Keratinocyte (primary cell): ENCODE data around the gene NUP54. TPM values are rescaled to one million over a fixed set of nuclear protein-coding genes. Genes with fewer than 3 reads are reported as not detected.

Experiments used
- DNase-seq: peaks from one replicate; pipeline ENCODE4 v3.0.0-alpha.2; 2011; ENCODE audit warnings: low read depth, missing footprints, low spot score
- FAIRE-seq: peaks from 2 replicates; lab custom pipeline; 2011; peaks lifted over from hg19 to GRCh38; lab: Jason Lieb, UNC
- H2AFZ ChIP-seq: 2 replicates; pipeline ENCODE4 v1.6.0; 2012; ENCODE audit warnings: low read length, control low read depth, inconsistent platforms; ENCODE audit not compliant: control insufficient read depth
- H3K27ac ChIP-seq: 2 replicates; pipeline ENCODE4 v1.5.1; 2011; ENCODE audit warnings: low read length; ENCODE audit not compliant: control insufficient read depth, insufficient read depth
- H3K27me3 ChIP-seq: 3 replicates; pipeline ENCODE4 v1.6.0; 2011; ENCODE audit warnings: low read length; ENCODE audit not compliant: control insufficient read depth, insufficient read depth; ENCODE audit errors: extremely low read depth
- H3K36me3 ChIP-seq, 2 experiments: 2 replicates in 1 of 2; 3 replicates in 1 of 2; pipeline ENCODE4 v1.5.1; 2011; ENCODE audit warnings: low read length in 2 of 2, mild to moderate bottlenecking in 1 of 2; ENCODE audit not compliant: control insufficient read depth in 2 of 2, insufficient read depth in 2 of 2; ENCODE audit errors: extremely low read depth in 1 of 2
- H3K4me1 ChIP-seq: 3 replicates; pipeline ENCODE4 v1.5.1; 2011; ENCODE audit warnings: low read length; ENCODE audit not compliant: control insufficient read depth, insufficient read depth; ENCODE audit errors: extremely low read depth
- H3K4me2 ChIP-seq: 3 replicates; pipeline ENCODE4 v1.6.0; 2011; ENCODE audit warnings: low read depth, low read length; ENCODE audit not compliant: control insufficient read depth, insufficient read depth; ENCODE audit errors: extremely low read depth
- H3K4me3 ChIP-seq, 3 experiments: fragments of 200-600 bp in 1 of 3; sonication (generic) in 1 of 3; 2 replicates in 2 of 3; 3 replicates in 1 of 3; pipeline ENCODE4 v1.5.1; 2011 to 2016; ENCODE audit warnings: low read length in 3 of 3, mild to moderate bottlenecking in 3 of 3, control low read depth in 2 of 3, inconsistent platforms in 1 of 3, low read depth in 1 of 3, mixed read lengths in 1 of 3, mixed run types in 1 of 3, moderate library complexity in 1 of 3; ENCODE audit not compliant: control insufficient read depth in 2 of 3, insufficient read depth in 2 of 3; ENCODE audit errors: extremely low read depth in 1 of 3
- H3K79me2 ChIP-seq: 2 replicates; pipeline ENCODE4 v1.6.0; 2012; ENCODE audit warnings: low read length; ENCODE audit not compliant: control insufficient read depth, insufficient read depth
- H3K9ac ChIP-seq: 3 replicates; pipeline ENCODE4 v1.6.0; 2011; ENCODE audit warnings: low read length; ENCODE audit not compliant: control insufficient read depth, insufficient read depth; ENCODE audit errors: extremely low read depth
- H3K9me1 ChIP-seq: 3 replicates; pipeline ENCODE4 v1.6.0; 2011; ENCODE audit warnings: low read length; ENCODE audit not compliant: control insufficient read depth, insufficient read depth; ENCODE audit errors: extremely low read depth
- H3K9me3 ChIP-seq: 2 replicates; pipeline ENCODE4 v1.5.1; 2012; ENCODE audit warnings: low read depth, low read length; ENCODE audit not compliant: control insufficient read depth
- H4K20me1 ChIP-seq: 3 replicates; pipeline ENCODE4 v1.6.0; 2011; ENCODE audit warnings: low read length; ENCODE audit not compliant: control insufficient read depth, insufficient read depth; ENCODE audit errors: extremely low read depth
- CTCF ChIP-seq, 3 experiments: IDR thresholded peaks in 1 of 3; conservative IDR thresholded peaks in 1 of 3; optimal IDR thresholded peaks in 1 of 3; 2 replicates in 2 of 3; 3 replicates in 1 of 3; pipeline versions ENCODE3 to v1.5.1; 2011; ENCODE audit warnings: low read length in 3 of 3, mild to moderate bottlenecking in 3 of 3, moderate library complexity in 2 of 3, control low read depth in 1 of 3, inconsistent platforms in 1 of 3; ENCODE audit not compliant: insufficient read depth in 2 of 3; ENCODE audit errors: extremely low read depth in 1 of 3
- EZH2 ChIP-seq: IDR thresholded peaks from one replicate; pipeline ENCODE4 v1.6.1; 2012; ENCODE audit warnings: inconsistent platforms, mild to moderate bottlenecking, low read length, moderate library complexity
- dilution Hi-C: fragments of 300-500 bp; cut with MboI; formaldehyde crosslinking; loops from one replicate; pipeline ENCODE4 v1.7.0; 2020; ENCODE audit warnings: low sequenced_read_pairs; ENCODE audit not compliant: extremely low pct_ligation_motif_present
- polyA plus RNA-seq, 5 experiments: library from polyadenylated mRNA; depleted of rRNA in 3 of 5; stranded (reverse) in 3 of 5; stranded (forward) in 1 of 5; unstranded in 1 of 5; fragments of >200 nt; gene quantifications; 1 replicate in 1 of 5; 2 replicates in 3 of 5; 3 replicates in 1 of 5; pipeline versions ENCODE4 v1.2.1 to v1.2.3, GENCODE V29; 2011 to 2012; ENCODE audit warnings: missing spikeins in 2 of 5, low read depth in 1 of 5, low replicate concordance in 1 of 5

Gene NUP54
- polyA plus RNA-seq, 1 donor (not counting 4 experiments of a cell fraction or from before 2014, with no cell fraction given): 59.2 TPM

DNA sequence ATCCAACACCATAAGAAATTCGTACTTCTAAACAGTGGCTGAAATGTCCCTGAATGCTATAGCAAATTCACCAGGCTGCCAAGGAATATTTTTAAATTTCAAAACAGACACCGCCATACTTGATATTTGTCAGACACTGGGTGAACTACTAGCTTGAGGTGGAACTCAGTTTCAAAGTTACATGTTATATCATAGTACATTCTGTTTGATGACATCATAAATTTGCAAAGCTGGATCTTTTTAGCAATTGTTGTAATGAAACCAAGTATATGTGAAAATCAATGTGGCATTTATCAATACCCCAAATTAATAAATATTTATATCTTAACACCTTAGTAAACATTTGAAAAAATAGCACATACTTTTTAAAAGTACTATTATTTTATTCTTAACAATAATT is 59.5 kb downstream of the NUP54 start:
- no peak for DNase-seq

DNA sequence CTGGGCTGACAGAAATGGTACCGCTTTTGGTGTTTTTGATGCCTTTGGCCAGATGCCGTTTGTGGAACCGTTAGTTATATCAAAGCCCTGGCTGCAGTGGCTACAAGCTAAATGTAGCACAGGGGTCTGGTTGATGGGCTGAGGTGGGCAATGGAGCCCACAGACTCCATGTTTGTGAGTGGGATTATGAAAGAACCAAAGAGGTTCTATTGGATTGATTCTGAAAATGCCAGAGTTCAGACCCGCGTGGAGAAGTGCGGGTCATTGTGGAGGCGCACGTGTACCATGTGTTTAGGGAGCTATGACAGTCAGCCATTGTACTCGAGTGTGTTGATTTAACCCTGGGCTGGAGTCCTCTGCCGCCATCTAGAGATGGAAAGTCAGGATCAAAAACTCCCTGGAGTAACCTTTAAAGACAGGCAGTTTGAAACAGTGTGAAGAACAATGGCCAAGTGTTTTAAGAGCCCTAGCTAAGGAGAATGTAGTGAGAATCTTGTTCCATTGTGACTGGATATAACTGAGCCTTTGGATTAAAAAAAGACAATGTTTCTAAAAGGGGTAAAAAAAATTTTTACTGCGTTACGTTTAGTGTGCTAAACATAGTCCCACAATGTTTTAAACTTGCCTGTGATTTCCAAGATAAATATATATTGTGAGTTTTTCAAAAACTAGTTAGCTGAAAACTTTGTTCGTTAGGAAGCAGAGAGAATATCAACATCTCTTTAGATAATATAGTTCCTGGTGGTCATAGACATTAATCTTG is 61.0 kb downstream of the NUP54 start:
- H3K9me1 ChIP-seq: no peaks in the 10 kb centered on the region
- H3K4me1 ChIP-seq: peaks cover 19% of the 10 kb centered on the region
- H2AFZ ChIP-seq: peak overlapping the region; percentile 78
- TF ChIP-seq CTCF (optimal IDR thresholded peaks at IDR 0.05 in 1 of 3, IDR thresholded peaks at IDR 0.05 in 1 of 3, conservative IDR thresholded peaks at IDR 0.05 in 1 of 3; ENCODE audit: extremely low read depth in 1 of 3, insufficient read depth in 2 of 3, low read length in 3 of 3): peak; percentile 70 to 80 (median 78)
- TF ChIP-seq EZH2: no peak
- DNase-seq: no peak
- H3K36me3 ChIP-seq: no peaks in the 10 kb centered on the region
- dilution Hi-C loops: no loop called here
- FAIRE-seq: peak; percentile 88
- no peak overlapping the region for H3K9ac ChIP-seq
- H4K20me1 ChIP-seq: no peaks in the 10 kb centered on the region
- H3K79me2 ChIP-seq: no peaks in the 10 kb centered on the region
- H3K27ac ChIP-seq: no peak overlapping the region
- peak overlapping the region; percentile 61 for H3K4me2 ChIP-seq
- H3K9me3 ChIP-seq: no peaks in the 10 kb centered on the region
- H3K4me3 ChIP-seq: no peak overlapping the region
- H3K27me3 ChIP-seq: no peaks in the 10 kb centered on the region

More for the DNA sequence above, 59.5 kb downstream of the NUP54 start:
- H3K27me3 ChIP-seq: no peaks in the 10 kb centered on the region
- H3K9me1 ChIP-seq: no peaks in the 10 kb centered on the region
- no peaks in the 10 kb centered on the region for H3K79me2 ChIP-seq
- H3K4me1 ChIP-seq: peaks cover 16% of the 10 kb centered on the region
- H3K27ac ChIP-seq: no peak overlapping the region
- H3K9me3 ChIP-seq: no peaks in the 10 kb centered on the region
- no peak overlapping the region for H3K4me3 ChIP-seq
- H4K20me1 ChIP-seq: no peaks in the 10 kb centered on the region
- no peak for FAIRE-seq
- dilution Hi-C loops: no loop called here
- TF ChIP-seq CTCF (optimal IDR thresholded peaks at IDR 0.05 in 1 of 3, IDR thresholded peaks at IDR 0.05 in 1 of 3, conservative IDR thresholded peaks at IDR 0.05 in 1 of 3; ENCODE audit: extremely low read depth in 1 of 3, insufficient read depth in 2 of 3, low read length in 3 of 3): no peak
- TF ChIP-seq EZH2: no peak
- no peak overlapping the region for H3K9ac ChIP-seq
- H2AFZ ChIP-seq: no peak overlapping the region
- H3K4me2 ChIP-seq: no peak overlapping the region
- no peaks in the 10 kb centered on the region for H3K36me3 ChIP-seq
